ENCODE results near the gene PLIN4.

DNA sequence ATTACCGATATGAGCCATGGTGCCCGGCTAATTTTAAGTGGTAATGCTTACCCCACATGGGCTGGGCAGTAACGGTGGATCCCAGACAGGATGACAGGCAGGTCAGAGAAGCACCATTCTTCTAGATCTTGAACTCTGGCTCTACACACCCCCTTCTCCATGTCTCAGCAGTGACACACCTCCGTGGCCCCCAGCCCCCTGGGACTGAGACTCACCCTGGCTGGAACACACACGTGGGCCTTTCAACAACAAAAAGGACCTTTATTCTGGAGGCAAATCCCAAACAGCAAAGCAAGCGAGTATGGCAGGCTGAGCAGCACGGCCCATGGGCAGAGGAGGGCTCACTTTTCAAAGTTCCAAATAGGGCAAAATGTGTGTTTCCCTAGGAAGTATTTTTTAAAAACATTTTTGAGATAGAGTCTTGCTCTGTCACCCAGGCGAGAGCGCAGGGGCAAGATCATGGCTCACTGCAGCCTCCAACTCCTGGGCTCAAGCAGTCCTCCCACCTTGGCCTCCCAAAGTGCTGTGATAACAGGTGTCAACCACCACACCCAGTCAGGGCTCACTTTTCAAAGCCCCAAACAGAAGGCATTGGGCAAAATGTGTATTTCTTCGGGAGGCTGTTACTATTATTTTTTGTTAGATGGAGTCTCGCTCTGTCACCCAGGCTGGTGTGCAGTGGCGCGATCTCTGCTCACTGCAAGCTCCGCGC, 4.2 kb upstream of the PLIN4 start:
- TF ChIP-seq, protein P1, sequence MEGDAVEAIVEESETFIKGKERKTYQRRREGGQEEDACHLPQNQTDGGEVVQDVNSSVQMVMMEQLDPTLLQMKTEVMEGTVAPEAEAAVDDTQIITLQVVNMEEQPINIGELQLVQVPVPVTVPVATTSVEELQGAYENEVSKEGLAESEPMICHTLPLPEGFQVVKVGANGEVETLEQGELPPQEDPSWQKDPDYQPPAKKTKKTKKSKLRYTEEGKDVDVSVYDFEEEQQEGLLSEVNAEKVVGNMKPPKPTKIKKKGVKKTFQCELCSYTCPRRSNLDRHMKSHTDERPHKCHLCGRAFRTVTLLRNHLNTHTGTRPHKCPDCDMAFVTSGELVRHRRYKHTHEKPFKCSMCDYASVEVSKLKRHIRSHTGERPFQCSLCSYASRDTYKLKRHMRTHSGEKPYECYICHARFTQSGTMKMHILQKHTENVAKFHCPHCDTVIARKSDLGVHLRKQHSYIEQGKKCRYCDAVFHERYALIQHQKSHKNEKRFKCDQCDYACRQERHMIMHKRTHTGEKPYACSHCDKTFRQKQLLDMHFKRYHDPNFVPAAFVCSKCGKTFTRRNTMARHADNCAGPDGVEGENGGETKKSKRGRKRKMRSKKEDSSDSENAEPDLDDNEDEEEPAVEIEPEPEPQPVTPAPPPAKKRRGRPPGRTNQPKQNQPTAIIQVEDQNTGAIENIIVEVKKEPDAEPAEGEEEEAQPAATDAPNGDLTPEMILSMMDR (IDR thresholded peaks at IDR 0.05; ENCODE audit: extremely low read depth in 1 of 2, insufficient read depth in 1 of 2, low read depth in 1 of 2, low read length in 2 of 2) = no peak
- TF ChIP-seq JUN (IDR thresholded peaks at IDR 0.05; ENCODE audit: borderline replicate concordance, insufficient read depth, insufficient read length, low read depth) = no peak
